NCI-H1436 (cell line): ENCODE results near the gene CDKN1B.

ENCODE experiments used
- DNase-seq: peaks from one replicate; lab custom pipeline; 2025; lab: John Stamatoyannopoulos, UW

CDKN1B gene

DNA sequence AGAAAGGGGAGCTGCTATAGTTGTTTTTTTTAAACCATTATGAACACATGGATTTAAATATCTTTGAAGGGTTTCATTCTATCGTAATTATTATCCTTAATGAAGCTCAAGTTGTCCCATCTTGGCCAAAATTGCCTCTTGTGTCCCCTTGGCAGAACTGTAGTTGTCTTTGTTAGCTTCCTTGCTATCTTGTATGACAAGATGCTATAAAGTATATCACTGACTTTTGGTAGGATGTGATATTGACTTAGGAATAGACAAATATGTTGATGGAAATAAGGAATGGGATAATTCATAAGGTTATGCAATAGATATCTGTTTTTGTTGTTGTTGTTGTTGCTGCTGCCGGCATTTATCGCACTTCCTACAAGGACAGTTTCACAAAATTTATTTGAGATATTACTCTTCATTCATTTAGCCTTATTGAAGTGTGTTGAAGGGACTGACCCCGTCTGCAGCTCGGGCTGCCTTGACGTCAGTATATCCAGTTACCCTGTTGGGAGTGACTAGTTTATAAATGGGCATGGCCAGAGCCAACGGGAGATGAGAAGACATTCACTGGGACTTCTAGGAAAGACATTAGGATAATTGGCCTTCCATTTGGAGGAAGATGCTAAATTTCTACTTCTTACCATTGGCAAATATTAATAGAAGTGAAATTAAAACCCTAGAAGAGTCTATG, 42.2 kb downstream of the CDKN1B start:
- no peak for DNase-seq

DNA sequence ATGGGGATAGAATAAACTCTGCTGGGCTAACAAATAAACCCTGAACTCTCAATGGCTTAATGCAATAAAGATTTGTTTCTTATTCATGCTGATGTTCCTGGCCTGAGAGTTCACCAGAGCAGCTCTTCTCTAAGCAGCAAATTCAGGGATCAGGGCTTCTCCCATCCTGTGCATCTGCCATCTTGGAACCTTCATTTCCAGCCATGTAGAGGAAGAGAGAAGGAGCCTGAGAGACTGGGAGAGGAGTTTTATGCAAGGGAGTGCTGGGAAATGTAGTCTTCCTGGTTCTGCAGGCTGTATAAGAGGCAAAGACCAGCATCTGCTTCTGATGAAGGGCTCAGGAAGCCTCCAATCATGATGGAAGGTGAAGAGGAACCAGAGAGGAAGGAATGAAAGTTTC, 47.7 kb downstream of the CDKN1B start:
- DNase-seq = no peak

DNA sequence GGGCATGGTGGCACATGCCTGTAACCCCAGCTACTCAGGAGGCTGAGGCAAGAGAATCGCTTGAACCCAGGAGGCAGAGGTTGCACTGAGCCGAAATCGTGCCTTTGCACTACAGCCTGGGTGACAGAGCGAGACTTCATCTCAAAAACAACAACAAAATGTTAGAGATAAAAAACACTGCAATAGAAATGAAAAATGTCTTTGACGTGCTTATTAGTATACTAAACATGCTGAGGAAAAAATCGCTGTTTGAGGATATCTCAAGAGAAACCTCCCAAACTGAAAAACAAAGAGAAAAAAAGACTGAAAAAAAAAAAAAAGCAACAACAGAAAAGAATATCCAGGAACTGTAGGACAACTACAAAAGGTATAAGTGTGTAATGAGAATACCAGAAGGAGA, 53.1 kb downstream of the CDKN1B start:
- no peak for DNase-seq
